ENCODE measurements around the gene PASD1.

Gene PASD1

GRCh38 chrX:151701531-151701930 is 138.1 kb downstream of the PASD1 start:
- no peak for TF ChIP-seq GATA1 (IDR thresholded peaks at IDR 0.05; ENCODE audit: low read depth, low read length)
- no peak for TF ChIP-seq POLR2A (IDR thresholded peaks at IDR 0.05; ENCODE audit: low read length)
- DNase-seq = no peak

DNA sequence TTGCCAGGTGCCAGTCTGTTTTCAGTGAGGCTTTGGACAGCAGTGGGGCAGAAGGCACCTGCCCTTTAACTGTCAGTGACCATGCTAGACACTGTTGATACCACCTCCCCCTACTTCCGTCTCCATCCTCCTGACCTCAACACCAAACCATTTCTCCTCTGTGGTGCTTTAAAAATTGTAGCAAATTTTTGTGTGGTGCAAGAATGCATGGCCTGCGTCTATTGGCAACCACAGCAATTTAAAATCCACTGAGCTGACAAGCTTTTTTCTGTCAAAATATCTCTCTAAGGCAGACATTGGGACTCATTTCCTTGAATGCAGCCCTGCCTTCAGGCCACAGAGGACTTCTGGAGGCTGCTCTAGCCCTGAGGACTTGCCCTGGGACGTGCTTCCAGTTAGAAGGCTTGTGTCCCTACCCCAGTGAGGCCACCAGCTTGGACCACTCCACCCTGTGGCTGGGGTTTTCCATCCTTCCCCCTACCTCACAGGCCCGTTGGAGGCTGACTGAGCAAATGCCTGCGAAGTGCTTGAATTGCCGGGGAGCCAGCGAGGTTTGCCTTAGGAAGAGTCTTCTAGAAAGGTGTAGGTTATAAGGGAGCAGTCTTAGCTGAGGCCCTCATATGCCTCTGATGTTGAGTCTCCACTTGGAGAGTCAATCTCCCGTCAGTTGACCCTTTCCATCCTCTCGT is 138.7 kb downstream of the PASD1 start:
- no peak for DNase-seq
- TF ChIP-seq POLR2A (IDR thresholded peaks at IDR 0.05; ENCODE audit: low read length) = no peak
- TF ChIP-seq GATA1 (IDR thresholded peaks at IDR 0.05; ENCODE audit: low read depth, low read length) = no peak

DNA sequence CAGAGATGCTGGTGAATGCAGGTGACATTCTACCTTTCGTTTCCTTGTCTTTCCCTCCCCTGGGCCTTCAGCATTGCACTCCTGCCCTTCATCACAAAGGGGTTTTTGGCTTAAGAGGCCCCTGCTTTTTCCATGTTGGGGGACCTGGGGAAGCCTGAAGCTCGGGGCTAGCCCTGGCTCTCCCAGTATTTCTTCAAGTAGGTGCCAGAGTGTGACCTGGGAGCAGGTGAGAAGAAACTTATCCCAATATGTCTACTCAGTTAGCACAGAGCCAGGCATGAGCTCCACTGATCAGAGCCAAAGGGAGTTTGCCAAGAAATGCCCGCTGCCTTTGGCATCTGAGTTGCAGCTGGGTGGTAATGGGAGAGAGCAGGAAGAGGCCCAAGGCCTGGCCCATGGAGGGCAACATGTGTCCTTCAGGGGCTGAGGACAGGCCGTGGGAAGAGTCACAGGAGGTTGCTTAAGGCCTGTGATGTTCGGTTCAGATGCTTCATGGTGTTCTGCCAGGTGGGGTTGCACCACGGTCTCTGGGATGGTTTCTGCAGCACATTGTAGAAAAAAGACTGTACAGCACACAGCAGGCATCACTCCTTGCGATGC is 139.4 kb downstream of the PASD1 start:
- TF ChIP-seq POLR2A (IDR thresholded peaks at IDR 0.05; ENCODE audit: low read length) (no peak), GATA1 (IDR thresholded peaks at IDR 0.05; ENCODE audit: low read depth, low read length) (no peak)
- DNase-seq = no peak

GRCh38 chrX:151703487-151703886 is 140.0 kb downstream of the PASD1 start:
- TF ChIP-seq POLR2A (IDR thresholded peaks at IDR 0.05; ENCODE audit: low read length) = no peak
- no peak for DNase-seq

DNA sequence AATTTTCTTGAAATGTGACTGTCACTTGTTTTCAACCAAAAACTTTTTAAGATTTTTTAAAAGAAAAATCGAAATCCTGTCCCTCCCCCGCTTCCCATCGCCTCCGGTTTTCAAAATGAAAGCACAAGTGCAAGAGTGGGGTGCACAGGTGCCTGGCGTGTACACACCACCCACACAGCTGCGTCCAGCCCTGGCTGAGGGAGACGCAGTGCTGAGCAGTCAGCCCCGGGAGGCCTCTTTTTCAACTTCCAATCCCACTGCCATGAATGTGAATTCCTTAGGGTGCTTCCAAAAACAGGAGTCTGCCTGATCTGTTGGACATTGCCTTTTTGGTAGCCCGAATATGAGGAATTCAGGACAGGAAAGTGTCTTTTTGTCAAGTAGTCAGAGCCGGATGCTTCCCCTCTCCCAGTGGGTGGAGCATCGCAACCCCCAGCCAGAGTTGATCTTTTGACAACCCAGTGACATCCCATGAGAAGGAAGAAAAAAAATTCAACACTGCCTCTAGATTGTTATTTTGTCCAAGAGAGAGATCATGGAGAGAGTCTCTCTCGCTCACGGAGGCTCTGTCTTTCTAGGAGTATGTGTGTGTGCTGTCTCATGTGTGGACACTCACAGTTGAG is 140.7 kb downstream of the PASD1 start:
- no peak for TF ChIP-seq GATA1 (IDR thresholded peaks at IDR 0.05; ENCODE audit: low read depth, low read length)
- TF ChIP-seq POLR2A (IDR thresholded peaks at IDR 0.05; ENCODE audit: low read length) = no peak
- DNase-seq = no peak

DNA sequence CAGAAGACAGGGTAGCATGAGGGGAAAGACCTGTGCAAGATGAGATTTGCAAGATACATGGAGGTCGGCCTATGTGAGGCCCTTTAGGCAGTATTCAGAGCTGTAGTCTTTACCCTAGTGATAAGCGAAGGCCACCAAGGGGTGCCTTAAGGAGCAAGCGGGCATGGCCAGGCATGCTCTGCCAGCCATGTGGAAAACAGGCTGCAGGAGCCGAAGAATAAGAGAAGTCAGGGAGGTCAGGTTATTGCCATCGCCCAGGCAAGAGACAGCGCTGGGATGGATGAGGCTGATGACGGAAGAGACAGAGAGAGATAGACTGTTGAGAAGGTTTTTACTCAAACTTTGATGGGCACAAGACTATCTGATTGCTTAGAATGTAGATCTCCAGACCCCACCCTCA is 145.3 kb downstream of the PASD1 start:
- TF ChIP-seq POLR2A (IDR thresholded peaks at IDR 0.05; ENCODE audit: low read length) (no peak), GATA1 (IDR thresholded peaks at IDR 0.05; ENCODE audit: low read depth, low read length) (no peak)
- DNase-seq = no peak

DNA sequence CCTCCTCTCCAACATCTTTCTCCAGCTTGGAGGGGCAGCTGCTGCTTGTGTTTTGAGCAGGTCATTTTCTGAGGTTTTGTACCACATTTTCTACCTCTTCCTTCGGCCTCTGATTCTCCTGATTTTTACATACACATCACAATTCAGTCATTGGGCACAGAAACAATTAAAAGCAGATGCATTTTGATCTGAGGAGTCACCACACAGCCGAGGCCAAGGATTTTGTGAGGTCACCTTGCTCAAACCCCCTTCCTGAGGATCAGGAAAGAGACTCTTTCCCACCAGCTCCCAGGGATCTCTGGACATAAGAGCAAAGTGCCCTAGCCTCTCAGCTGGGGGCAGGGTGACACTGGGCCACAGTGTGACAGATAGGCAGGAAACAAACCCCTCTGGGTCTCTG is 147.0 kb downstream of the PASD1 start:
- TF ChIP-seq POLR2A (IDR thresholded peaks at IDR 0.05; ENCODE audit: low read length) = no peak
- no peak for TF ChIP-seq GATA1 (IDR thresholded peaks at IDR 0.05; ENCODE audit: low read depth, low read length)
- DNase-seq = no peak

DNA sequence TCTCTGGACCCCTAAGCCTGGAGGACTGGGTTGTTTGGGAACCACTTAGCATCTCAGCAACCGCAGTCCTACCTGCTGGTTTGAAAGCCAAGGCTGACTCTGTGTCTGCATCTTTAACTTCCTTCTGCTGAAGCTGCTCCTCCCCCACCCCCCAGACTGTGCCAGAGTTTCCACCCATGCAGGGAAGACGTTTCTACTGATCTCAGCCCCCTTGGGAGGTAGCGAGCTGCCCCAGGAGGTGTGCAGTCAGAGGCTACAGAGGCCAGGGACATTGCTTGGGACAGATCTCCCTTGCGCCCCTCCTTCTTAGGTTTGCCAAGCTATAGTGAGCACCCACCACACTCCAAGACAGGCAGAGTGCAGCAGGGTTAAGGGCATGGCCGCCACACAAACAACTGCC is 147.7 kb downstream of the PASD1 start:
- DNase-seq = no peak
- TF ChIP-seq GATA1 (IDR thresholded peaks at IDR 0.05; ENCODE audit: low read depth, low read length) (no peak), POLR2A (IDR thresholded peaks at IDR 0.05; ENCODE audit: low read length) (no peak)

DNA sequence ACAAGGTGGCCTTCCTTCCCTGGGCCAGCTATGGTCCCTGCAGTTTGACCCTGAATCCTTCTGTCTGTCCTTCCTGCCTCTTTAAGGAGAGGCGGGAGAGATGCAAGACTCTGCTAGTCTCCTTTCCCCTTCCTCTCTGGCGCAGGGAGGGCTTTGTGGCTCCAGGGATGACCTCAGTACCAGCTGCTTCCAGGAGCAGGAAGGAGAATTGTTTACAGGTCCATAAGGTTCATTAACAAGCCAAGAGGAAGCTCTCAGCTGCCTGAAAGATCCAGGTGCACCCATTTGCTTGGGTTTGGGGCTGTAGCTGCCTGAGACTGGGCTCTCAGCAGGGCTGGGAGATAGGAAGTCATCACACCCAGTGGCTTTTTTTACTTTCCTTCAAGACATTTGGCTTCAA is 148.3 kb downstream of the PASD1 start:
- TF ChIP-seq GATA1 (IDR thresholded peaks at IDR 0.05; ENCODE audit: low read depth, low read length) (no peak), POLR2A (IDR thresholded peaks at IDR 0.05; ENCODE audit: low read length) (no peak)
- no peak for DNase-seq

GRCh38 chrX:151712253-151712652 is 148.8 kb downstream of the PASD1 start:
- TF ChIP-seq POLR2A (IDR thresholded peaks at IDR 0.05; ENCODE audit: low read length) = no peak
- no peak for TF ChIP-seq GATA1 (IDR thresholded peaks at IDR 0.05; ENCODE audit: low read depth, low read length)
- no peak for DNase-seq

DNA sequence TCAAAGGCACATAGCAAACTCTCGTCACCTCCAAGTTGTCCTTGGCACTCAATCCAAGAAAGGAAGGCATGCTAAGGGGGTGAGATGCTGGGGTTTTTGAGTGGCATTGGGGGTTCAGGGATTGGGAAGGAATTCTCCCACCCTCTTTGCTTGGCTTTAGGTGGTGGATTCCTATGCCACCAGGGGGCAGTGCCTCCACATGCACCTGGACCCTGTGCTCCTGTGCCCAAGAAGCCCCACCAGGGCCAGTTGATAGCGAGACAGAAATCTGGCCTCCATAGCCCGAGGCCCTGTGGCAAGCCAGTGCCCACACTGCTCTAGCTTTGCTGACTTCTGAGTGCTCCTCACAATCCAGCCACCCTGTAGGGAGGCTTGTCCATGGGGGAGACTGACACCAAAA is 150.4 kb downstream of the PASD1 start:
- TF ChIP-seq POLR2A (IDR thresholded peaks at IDR 0.05; ENCODE audit: low read length) = no peak
- TF ChIP-seq GATA1 (IDR thresholded peaks at IDR 0.05; ENCODE audit: low read depth, low read length) = no peak
- peak; percentile 5 to 41 for DNase-seq

- TF ChIP-seq POLR2A (IDR thresholded peaks at IDR 0.05; ENCODE audit: low read length) (no peak), GATA1 (IDR thresholded peaks at IDR 0.05; ENCODE audit: low read depth, low read length) (no peak)
- no peak for DNase-seq
Measured at GRCh38 chrX:151714362-151714761, 150.9 kb downstream of the PASD1 start.

DNA sequence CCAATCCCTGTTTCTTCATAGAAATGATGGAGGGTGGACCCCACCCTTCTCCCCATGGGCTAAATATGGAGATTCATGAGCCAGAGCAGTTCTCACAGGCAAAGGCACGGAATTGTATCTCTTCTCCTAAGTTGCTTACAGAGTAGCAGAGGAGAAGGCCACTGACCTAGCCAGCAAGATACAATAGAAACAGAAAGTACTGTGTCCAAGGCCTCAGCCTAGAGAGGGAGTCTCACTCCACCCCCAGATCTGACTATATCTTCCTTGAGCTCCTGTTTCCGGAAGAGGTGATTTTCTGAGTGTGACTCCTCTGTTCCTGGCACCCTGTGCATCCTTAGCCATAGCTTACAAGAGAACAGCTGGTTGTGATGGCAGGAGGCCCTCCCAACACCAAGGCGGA is 152.3 kb downstream of the PASD1 start, which contains the start of gene FATE1:
TSS of gene FATE1 (plus strand) at position 284 of the 400 bp plus-strand sequence. CDS start at position 369, 85 bp downstream.
- no peak for TF ChIP-seq POLR2A (IDR thresholded peaks at IDR 0.05; ENCODE audit: low read length)
- TF ChIP-seq GATA1 (IDR thresholded peaks at IDR 0.05; ENCODE audit: low read depth, low read length) = no peak
- no peak for DNase-seq

DNA sequence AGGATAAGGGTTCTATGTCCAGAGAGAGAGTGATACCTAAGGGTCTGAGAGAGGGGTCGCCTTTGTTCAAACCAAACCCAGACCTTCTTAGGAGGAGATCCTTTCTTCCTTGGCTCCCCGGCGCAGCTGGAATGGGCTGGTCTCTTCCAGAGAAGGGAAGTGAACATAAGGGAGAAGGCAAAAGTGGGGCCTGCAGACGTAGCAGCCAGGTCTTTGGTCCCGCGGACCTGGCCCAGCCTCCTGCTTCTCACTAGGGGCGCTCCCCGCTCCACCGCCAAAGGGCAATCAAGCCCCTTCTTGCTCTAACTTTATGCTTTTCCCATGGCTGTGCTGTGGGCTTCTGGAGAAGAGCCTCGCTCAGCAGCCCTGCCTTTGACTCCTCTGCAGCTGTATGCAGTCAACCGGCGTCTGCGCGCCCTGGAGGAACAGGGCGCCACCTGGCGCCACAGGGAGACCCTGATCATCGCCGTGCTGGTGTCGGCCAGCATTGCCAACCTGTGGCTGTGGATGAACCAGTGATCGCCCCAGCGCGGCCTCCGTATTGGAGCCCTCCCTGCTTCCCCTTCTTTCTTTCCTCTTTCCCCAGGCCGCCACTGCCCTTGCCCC is 158.9 kb downstream of the PASD1 start:
- TF ChIP-seq GATA1 (IDR thresholded peaks at IDR 0.05; ENCODE audit: low read depth, low read length) = no peak
- TF ChIP-seq POLR2A (IDR thresholded peaks at IDR 0.05; ENCODE audit: low read length) = no peak
- DNase-seq = peak; percentile 1 to 27
